Measurements from ENCODE around the gene CERKL. TPM values are rescaled to one million over a fixed set of nuclear protein-coding genes. Genes with fewer than 3 reads are reported as not detected.

The CERKL gene
- total and polyA plus RNA-seq, 12 donors: not detected

- intact Hi-C loops (cut with DNase I): no loop called here
- TF ChIP-seq CTCF (IDR thresholded peaks at IDR 0.05): no peak
- Histone ChIP-seq H3K4me1 (peaks cover 0 to 6% (median 0%) of the 10 kb centered on the region in 9 donors), H3K36me3 (peaks cover 0 to 47% (median 0%) of the 10 kb centered on the region in 9 donors), H3K27ac (no peak overlapping the region), H3K4me3 (no peak overlapping the region), H3K27me3 (peaks cover 0 to 3% (median 0%) of the 10 kb centered on the region in 7 donors), H3K9me3 (no peaks in the 10 kb centered on the region)
- DNase-seq (no peak), ATAC-seq (peak in 1 of 8 donors; percentile 33)
- WGBS, 2 donors: 55 to 65% methylated on average over 1 of the region's 1 CpG
Measured at GRCh38 chr2:181517685-181518301, 139.1 kb downstream of the CERKL start.

GRCh38 chr2:181516992-181517391 is 139.9 kb downstream of the CERKL start:
- Histone ChIP-seq H3K27ac (no peak overlapping the region), H3K4me3 (no peak overlapping the region), H3K9me3 (no peaks in the 10 kb centered on the region), H3K36me3 (peaks cover 0 to 48% (median 0%) of the 10 kb centered on the region in 9 donors), H3K4me1 (peaks cover 0 to 6% (median 0%) of the 10 kb centered on the region in 9 donors), H3K27me3 (peaks cover 0 to 4% (median 0%) of the 10 kb centered on the region in 7 donors)
- DNase-seq (no peak), ATAC-seq (no peak)
- no peak for TF ChIP-seq CTCF (IDR thresholded peaks at IDR 0.05)
- intact Hi-C loops (cut with DNase I): no loop called here

GRCh38 chr2:181515719-181516118 is 141.2 kb downstream of the CERKL start:
- no peak for DNase-seq
- H3K4me1 ChIP-seq: peaks cover 0 to 6% (median 0%) of the 10 kb centered on the region in 9 donors
- intact Hi-C loops (cut with DNase I): no loop called here
- WGBS, 2 donors: 46 to 59% methylated on average over 3 of the region's 3 CpGs
- H3K27ac ChIP-seq: no peak overlapping the region
- TF ChIP-seq CTCF (IDR thresholded peaks at IDR 0.05): no peak
- no peak for ATAC-seq
- H3K4me3 ChIP-seq: no peak overlapping the region
- peaks cover 0 to 4% (median 0%) of the 10 kb centered on the region in 7 donors for H3K27me3 ChIP-seq
- peaks cover 0 to 60% (median 0%) of the 10 kb centered on the region in 9 donors for H3K36me3 ChIP-seq
- H3K9me3 ChIP-seq: no peaks in the 10 kb centered on the region

GRCh38 chr2:181500201-181500600 is 156.7 kb downstream of the CERKL start:
- Histone ChIP-seq H3K4me3 (no peak overlapping the region), H3K4me1 (no peaks in the 10 kb centered on the region), H3K9me3 (no peaks in the 10 kb centered on the region), H3K36me3 (peaks cover 0 to 67% (median 0%) of the 10 kb centered on the region in 9 donors), H3K27me3 (no peaks in the 10 kb centered on the region), H3K27ac (no peak overlapping the region)
- 87 to 90% methylated on average over 4 of the region's 4 CpGs for WGBS, 2 donors
- intact Hi-C loops (cut with DNase I): no loop called here
- no peak for TF ChIP-seq CTCF (IDR thresholded peaks at IDR 0.05)
- no peak for ATAC-seq
- no peak for DNase-seq
